Mammary epithelial cell (primary cell): ENCODE measurements around the gene ZBTB20.

Experiments used
- CTCF ChIP-seq, 2 donors: IDR thresholded peaks in 1 of 2; conservative IDR thresholded peaks in 1 of 2; 2 replicates each; pipeline ENCODE4 v1.5.1; 2011 to 2012; ENCODE audit warnings: inconsistent platforms in 2 of 2, low read length in 2 of 2, mild to moderate bottlenecking in 2 of 2, control low read depth in 1 of 2, low read depth in 1 of 2; ENCODE audit not compliant: insufficient read depth in 1 of 2; ENCODE audit errors: extremely low read depth in 1 of 2
- EZH2 ChIP-seq: IDR thresholded peaks from 2 replicates; pipeline ENCODE4 v1.6.1; 2012; ENCODE audit warnings: low read length, inconsistent platforms, borderline replicate concordance

DNA sequence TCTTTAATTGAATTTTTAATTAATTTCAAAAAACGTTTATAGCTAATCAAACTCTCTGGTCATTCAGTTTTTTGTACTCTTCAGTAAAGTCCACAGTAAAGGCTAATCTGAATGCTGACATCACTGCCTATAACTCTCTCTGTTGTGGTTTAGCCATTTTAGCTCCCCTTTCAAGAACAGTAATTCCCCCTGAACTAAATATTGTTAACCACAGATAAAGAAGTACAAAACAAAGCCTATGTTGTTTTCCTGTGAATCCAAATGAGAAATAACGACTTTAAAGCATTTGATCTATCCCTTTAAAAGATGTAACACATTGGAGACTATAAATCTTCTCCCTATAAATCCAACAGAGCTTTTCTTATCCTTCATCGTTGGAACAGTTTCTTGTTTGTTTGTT lies 94.2 kb downstream of the ZBTB20 start:
- no peak for TF ChIP-seq CTCF (conservative IDR thresholded peaks at IDR 0.05 in 1 of 2, IDR thresholded peaks at IDR 0.05 in 1 of 2; ENCODE audit: extremely low read depth in 1 of 2, insufficient read depth in 1 of 2, low read depth in 1 of 2, low read length in 2 of 2)
- no peak for TF ChIP-seq EZH2
